Testis (tissue), 3 donors: ENCODE data around the gene HSPA14. TPM values are rescaled to one million over a fixed set of nuclear protein-coding genes. Genes with fewer than 3 reads are reported as not detected.

Experiments used
- DNase-seq: peaks from one replicate; pipeline ENCODE4 v3.0.0-alpha.2; 2019
- H3K27ac ChIP-seq, 2 donors: fragments of 200-600 bp; sonication (generic); one replicate each; pipeline ENCODE4 v1.5.1; 2019
- H3K27me3 ChIP-seq: fragments of 200-600 bp; sonication (generic); one replicate; pipeline ENCODE4 v1.5.1; 2019
- H3K36me3 ChIP-seq: fragments of 200-600 bp; sonication (generic); one replicate; pipeline ENCODE4 v1.5.1; 2017; ENCODE audit warnings: low read depth; ENCODE audit errors: missing control alignments
- H3K4me1 ChIP-seq: fragments of 200-600 bp; sonication (generic); one replicate; pipeline ENCODE4 v1.5.1; 2019
- H3K4me3 ChIP-seq, 2 donors: fragments of 200-600 bp; sonication (generic); one replicate each; pipeline ENCODE4 v1.5.1; 2017 to 2019
- H3K9me3 ChIP-seq: fragments of 200-600 bp; sonication (generic); one replicate; pipeline ENCODE4 v1.5.1; 2017
- POLR2A ChIP-seq: fragments of 450-650 bp; IDR thresholded peaks from one replicate; pipeline ENCODE4 v1.6.1; 2017; ENCODE audit warnings: antibody characterized with exemption, mild to moderate bottlenecking, moderate library complexity
- WGBS, 2 donors: methylation state at CpG; one replicate each; pipeline ENCODE4 v1.1.5; 2018; 5-methylcytosine and 5-hydroxymethylcytosine counted together
- intact Hi-C: fragments of 100-400 bp; cut with DNase I; formaldehyde crosslinking; loops from one replicate; pipeline ENCODE4 v1.15.1; 2023; ENCODE audit warnings: low total_unique reads
- polyA plus RNA-seq: library from polyadenylated mRNA; stranded (reverse); fragments of 350-450 nt; fragmentation: Illumina TruSeq; extraction: RNeasy Lipid Tissue Mini Kit (QIAGEN cat#74804); gene quantifications from one replicate; pipeline ENCODE4 v1.2.3, GENCODE V29; 2014; ENCODE audit warnings: low read depth, low replicate concordance; ENCODE audit not compliant: insufficient read depth
- total RNA-seq, 2 donors: library from RNA; depleted of rRNA; stranded (reverse); fragments of >200 nt; gene quantifications; one replicate each; pipeline ENCODE4 v1.2.3, GENCODE V29; 2016
- TF ChIP-seq, protein P1 (sequence below), 3 experiments: fragments of 450-650 bp in 2 of 3; fragments of 200-600 bp in 1 of 3; sonication (generic) in 1 of 3; IDR thresholded peaks; one replicate each; pipeline ENCODE4 v1.5.1; 2016 to 2019; ENCODE audit warnings: antibody characterized with exemption in 3 of 3, mild to moderate bottlenecking in 2 of 3, moderate library complexity in 1 of 3

Gene HSPA14
- total and polyA plus RNA-seq, 3 donors from 2014 or later, result 20.5 to 41.5 (median 24.6) TPM

DNA sequence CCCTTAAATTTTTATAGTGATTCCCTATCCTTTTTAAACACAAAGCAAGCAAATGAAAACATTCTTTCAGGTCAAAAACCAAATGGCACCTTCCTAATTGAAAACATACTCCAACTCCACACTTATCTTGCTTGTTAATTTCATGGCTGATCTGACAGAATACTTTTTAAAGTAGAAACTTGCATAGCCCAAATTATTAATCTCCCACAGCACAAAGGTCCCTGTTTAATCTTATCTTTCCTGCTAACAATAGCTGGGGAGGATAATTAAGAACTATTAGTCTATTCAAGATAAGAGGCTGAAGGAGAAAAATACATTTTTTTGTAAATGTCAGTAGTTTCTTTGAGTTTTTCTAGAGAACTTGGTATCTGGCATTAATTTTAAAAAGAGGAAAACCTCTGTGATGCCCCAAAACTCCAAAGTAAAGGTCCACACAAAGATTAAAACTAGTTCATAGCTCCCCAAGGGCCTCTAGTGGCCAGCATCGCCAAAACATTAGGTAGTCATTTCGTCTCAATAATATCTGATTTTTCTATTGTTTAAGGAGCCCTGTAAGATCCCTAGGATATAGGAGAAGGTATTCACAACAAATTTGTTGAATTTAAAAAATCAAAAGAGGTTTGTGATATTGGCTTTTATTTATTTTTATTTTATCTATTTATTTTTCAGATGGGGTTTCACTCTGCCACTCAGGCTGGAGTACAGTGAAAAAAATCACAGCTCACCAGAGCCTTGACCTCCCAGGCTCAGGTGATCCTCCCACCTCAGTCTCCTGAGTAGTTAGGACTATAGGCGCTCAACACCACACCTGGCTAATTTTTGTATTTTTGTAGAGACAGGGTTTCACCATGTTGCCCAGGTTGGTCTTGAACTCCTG is 15.0 kb upstream of the HSPA14 start:
- DNase-seq, result peak; percentile 26

GRCh38 chr10:14823966-14824365 is 14.1 kb upstream of the HSPA14 start:
- H3K9me3 ChIP-seq, result no peaks in the 10 kb centered on the region
- intact Hi-C loops, result no loop called here
- WGBS, 2 donors, result 93 to 95% methylated on average over 3 of the region's 3 CpGs

More for the DNA sequence above, 15.0 kb upstream of the HSPA14 start:
- WGBS, 2 donors, result 40 to 66% methylated on average over 3 of the region's 3 CpGs
- Histone ChIP-seq H3K36me3 (no peaks in the 10 kb centered on the region), H3K4me3 (no peak overlapping the region), H3K27ac (no peak overlapping the region), H3K9me3 (no peaks in the 10 kb centered on the region), H3K4me1 (no peaks in the 10 kb centered on the region), H3K27me3 (no peaks in the 10 kb centered on the region)
- TF ChIP-seq POLR2A, result no peak
- TF ChIP-seq, protein P1, sequence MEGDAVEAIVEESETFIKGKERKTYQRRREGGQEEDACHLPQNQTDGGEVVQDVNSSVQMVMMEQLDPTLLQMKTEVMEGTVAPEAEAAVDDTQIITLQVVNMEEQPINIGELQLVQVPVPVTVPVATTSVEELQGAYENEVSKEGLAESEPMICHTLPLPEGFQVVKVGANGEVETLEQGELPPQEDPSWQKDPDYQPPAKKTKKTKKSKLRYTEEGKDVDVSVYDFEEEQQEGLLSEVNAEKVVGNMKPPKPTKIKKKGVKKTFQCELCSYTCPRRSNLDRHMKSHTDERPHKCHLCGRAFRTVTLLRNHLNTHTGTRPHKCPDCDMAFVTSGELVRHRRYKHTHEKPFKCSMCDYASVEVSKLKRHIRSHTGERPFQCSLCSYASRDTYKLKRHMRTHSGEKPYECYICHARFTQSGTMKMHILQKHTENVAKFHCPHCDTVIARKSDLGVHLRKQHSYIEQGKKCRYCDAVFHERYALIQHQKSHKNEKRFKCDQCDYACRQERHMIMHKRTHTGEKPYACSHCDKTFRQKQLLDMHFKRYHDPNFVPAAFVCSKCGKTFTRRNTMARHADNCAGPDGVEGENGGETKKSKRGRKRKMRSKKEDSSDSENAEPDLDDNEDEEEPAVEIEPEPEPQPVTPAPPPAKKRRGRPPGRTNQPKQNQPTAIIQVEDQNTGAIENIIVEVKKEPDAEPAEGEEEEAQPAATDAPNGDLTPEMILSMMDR (IDR thresholded peaks at IDR 0.05), result peak; percentile 26 to 47 (median 32)
- intact Hi-C loops, result no loop called here

GRCh38 chr10:14826076-14826829 is 11.9 kb upstream of the HSPA14 start:
- H3K27ac ChIP-seq, result no peak overlapping the region
- H3K4me1 ChIP-seq, result no peaks in the 10 kb centered on the region
- H3K9me3 ChIP-seq, result no peaks in the 10 kb centered on the region
- TF ChIP-seq, protein P1 (IDR thresholded peaks at IDR 0.05), result no peak
- TF ChIP-seq POLR2A, result no peak
- intact Hi-C loops, result no loop called here
- no peaks in the 10 kb centered on the region for H3K36me3 ChIP-seq
- 56 to 71% methylated on average over 1 of the region's 1 CpG for WGBS, 2 donors
- no peak overlapping the region for H3K4me3 ChIP-seq
- DNase-seq, result no peak
- H3K27me3 ChIP-seq, result no peaks in the 10 kb centered on the region

More at GRCh38 chr10:14823966-14824365, 14.1 kb upstream of the HSPA14 start:
- Histone ChIP-seq H3K27ac (no peak overlapping the region), H3K4me1 (no peaks in the 10 kb centered on the region), H3K36me3 (no peaks in the 10 kb centered on the region), H3K27me3 (no peaks in the 10 kb centered on the region), H3K4me3 (no peak overlapping the region)
- TF ChIP-seq, protein P1 (IDR thresholded peaks at IDR 0.05), result no peak
- TF ChIP-seq POLR2A, result no peak
- no peak for DNase-seq

- Histone ChIP-seq H3K27me3 (no peaks in the 10 kb centered on the region), H3K4me3 (no peak overlapping the region), H3K4me1 (peaks cover 10% of the 10 kb centered on the region), H3K27ac (no peak overlapping the region), H3K36me3 (no peaks in the 10 kb centered on the region), H3K9me3 (no peaks in the 10 kb centered on the region)
- no peak for TF ChIP-seq POLR2A
- TF ChIP-seq, protein P1 (IDR thresholded peaks at IDR 0.05), result no peak
- intact Hi-C loops, result no loop called here
- WGBS, 2 donors, result 74 to 84% methylated on average over 3 of the region's 3 CpGs
- DNase-seq, result no peak
Measured at GRCh38 chr10:14833106-14833505, 5.0 kb upstream of the HSPA14 start.
